ENCODE measurements around the gene AK5.

GRCh38 chr1:77280962-77281361, 857 bp upstream of the AK5 start:
- TF ChIP-seq EZH2 (optimal IDR thresholded peaks at IDR 0.05; ENCODE audit: low read depth, low read length): no peak
- no peak for TF ChIP-seq CTCF (IDR thresholded peaks at IDR 0.05; ENCODE audit: low read length)

Data from MM.1S (cell line).